Activated T-helper 9 cell treated with anti-CD3 and anti-CD28 coated beads, Interleukin-2, amount 50 U/mL, for 16 hours (primary cell): ENCODE measurements around the gene SELE.

Experiments
- DNase-seq: peaks from one replicate; pipeline ENCODE4 v3.0.0-alpha.2; 2020; ENCODE audit warnings: low read depth

The SELE gene, protein sequence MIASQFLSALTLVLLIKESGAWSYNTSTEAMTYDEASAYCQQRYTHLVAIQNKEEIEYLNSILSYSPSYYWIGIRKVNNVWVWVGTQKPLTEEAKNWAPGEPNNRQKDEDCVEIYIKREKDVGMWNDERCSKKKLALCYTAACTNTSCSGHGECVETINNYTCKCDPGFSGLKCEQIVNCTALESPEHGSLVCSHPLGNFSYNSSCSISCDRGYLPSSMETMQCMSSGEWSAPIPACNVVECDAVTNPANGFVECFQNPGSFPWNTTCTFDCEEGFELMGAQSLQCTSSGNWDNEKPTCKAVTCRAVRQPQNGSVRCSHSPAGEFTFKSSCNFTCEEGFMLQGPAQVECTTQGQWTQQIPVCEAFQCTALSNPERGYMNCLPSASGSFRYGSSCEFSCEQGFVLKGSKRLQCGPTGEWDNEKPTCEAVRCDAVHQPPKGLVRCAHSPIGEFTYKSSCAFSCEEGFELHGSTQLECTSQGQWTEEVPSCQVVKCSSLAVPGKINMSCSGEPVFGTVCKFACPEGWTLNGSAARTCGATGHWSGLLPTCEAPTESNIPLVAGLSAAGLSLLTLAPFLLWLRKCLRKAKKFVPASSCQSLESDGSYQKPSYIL

GRCh38 chr1:169733924-169734323, at the start of gene SELE:
Gene SELE (minus strand): TSS chr1:169734079. CDS start chr1:169733612, 467 bp downstream.
- DNase-seq, result no peak

GRCh38 chr1:169782596-169782995, 48.7 kb upstream of the SELE start:
- no peak for DNase-seq

GRCh38 chr1:169779970-169780369, 46.1 kb upstream of the SELE start:
- no peak for DNase-seq

DNA sequence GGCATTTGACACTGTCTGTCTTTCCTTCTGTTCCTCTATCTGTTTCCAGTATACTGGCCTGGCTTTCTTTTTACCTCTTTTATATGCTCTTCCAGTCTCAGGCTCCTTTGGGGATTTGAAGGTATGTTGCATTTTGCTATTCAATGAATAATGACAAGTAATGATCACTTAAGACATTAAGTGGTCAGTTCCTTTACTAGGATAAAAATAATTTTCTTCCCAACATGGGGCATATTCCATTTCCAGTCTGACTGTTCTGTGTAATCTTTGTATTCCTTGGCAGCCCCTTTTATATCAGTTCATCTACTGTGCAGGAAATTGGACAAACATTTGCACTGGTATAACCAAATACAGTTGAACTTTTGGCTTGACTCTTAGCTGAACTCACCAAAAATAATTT, 45.3 kb upstream of the SELE start:
- DNase-seq, result no peak

- no peak for DNase-seq
These were observed 42.6 kb upstream of the SELE start for GRCh38 chr1:169776440-169776839.

DNA sequence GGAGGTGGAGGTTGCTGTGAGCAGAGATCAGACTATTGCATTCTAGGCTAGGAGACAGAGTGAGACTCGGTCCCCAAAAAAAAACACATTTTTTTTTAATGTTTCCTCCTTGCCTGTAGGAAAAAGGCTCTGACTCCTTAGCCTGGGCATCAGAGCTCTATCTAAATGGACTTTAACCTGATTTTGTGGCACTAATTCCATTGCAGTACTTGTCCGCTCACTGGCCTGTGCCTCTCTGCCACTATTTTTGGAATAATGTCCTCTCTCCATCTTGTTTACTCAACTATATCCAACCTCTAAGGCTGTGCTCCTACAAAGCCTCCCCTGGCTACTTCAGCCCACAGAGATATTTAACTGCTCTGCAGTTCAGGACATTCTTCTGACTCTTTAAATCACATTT, 34.3 kb upstream of the SELE start:
- DNase-seq, result no peak

- DNase-seq, result no peak
These were observed 31.9 kb upstream of the SELE start for GRCh38 chr1:169765580-169766331.

- DNase-seq, result no peak
These were observed 31.0 kb upstream of the SELE start for GRCh38 chr1:169764919-169765318.

- DNase-seq, result no peak
These were observed 28.8 kb upstream of the SELE start for GRCh38 chr1:169762699-169763098.

GRCh38 chr1:169759038-169759437, 25.2 kb upstream of the SELE start:
- DNase-seq, result no peak

GRCh38 chr1:169753549-169753948, 19.7 kb upstream of the SELE start:
- no peak for DNase-seq

- no peak for DNase-seq
These were observed 16.2 kb upstream of the SELE start for GRCh38 chr1:169750041-169750440.

GRCh38 chr1:169746550-169746949, 12.7 kb upstream of the SELE start:
- no peak for DNase-seq

DNA sequence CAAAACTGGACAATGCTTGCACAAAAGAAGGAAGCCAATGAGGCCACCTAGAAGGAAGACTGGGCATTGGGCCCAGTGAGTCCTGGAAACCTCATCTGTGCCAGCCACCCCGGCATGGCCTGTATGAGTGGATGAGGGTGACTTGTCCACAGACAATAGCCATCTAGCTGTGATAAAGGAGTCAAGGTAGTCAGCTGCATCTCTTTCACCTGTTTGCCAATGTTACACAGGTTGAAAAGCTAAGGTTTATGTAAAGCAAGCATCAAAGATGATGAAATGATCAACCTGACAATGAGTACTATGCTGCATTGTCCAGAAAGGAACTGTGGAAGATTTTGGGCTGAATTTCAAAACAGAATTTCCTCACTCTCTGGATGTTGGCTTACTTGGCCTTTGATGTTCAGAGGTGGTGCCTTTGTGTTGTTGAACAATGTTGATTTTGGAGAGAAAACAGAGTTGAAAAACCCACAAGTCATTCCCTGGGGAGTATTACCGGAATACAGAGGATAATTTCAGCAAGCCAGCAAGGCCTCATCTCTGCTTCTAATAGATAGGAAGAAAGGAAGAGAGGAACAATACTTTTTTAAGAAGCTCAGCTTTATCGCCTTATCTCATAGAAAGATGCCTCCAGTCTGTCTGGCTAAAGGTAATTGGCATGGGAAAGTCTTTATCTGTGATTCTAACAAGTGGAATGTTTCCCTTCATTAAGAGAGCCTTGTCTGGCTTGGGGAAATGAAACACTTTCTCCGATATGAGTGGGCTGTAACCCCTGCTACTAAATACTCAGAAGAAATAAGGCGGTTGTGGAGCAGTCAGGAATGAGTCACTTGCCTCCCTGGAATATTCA, 11.4 kb upstream of the SELE start:
- DNase-seq, result no peak

DNA sequence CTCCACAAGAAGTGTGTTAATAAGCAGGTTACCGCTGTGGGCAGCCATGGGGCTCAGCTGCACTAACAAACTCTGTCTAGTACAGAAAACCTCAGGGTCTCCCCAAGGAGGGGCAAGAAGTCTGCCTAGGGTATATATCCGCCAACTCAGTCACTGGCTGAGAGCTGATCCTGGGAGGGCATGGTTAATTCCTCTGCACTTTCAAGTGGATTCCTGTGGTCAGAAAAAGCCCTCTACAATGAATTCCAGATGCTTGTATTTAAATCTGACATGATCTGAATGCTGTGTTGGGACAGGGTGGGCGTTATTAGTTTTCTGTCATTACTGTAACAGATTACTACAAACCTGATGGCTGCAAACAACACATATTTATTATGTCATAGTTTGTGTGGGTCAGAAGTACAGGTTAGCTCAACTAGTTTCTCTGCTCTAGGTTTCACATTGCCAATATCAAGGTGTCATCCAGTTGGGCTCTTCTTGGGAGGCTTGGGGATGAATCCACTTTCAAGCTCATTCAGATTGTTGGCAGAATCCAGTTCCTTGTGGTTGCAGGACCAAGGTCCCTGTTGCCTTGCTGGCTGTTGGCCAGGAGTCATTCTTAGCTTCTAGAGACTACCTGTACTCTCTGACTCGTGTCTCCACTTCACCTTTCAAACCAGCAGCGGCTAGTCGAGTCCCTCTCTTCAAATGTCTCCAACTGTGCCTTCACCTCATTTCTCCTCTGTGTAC, 8.0 kb upstream of the SELE start:
- no peak for DNase-seq

- DNase-seq, result no peak
These were observed 6.1 kb upstream of the SELE start for GRCh38 chr1:169739980-169740379.

DNA sequence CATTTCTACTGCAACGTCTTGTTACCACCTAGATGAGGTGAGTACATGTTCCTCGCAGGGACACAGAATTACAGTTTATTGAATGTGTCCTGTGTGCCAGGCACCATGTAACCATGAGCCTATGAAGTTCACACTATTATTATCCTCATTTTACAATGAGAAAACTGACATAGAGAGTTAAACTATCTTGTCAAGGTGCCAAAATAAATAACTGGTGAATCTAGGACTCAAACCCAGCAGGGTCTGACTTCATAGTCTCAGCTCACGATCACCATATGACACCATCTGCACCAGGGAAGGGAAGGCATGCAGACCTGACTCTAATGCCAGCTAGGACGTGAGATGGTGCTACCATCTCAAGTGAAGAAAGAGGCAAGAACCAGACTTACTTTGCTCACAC, 2.4 kb downstream of the SELE start:
- DNase-seq, result no peak

DNA sequence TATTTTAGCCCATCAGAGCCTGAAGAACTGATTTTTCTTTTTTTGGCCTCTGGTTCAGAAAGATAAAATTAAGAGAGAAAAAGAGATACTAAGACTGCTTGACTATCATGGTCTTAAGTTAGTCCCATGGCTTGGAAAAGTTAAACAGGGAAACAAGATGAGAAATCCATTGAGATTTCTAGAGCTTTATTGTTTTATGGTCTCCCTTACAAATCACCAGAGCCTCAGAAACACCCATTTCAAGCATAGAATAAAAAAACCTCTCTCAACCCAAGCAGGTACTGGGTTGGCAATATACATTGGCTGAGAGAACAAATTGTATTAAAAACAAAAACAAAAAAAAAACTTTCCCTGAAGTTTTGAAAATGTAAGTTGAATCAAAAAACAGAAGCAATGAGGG, 3.9 kb downstream of the SELE start:
- no peak for DNase-seq

DNA sequence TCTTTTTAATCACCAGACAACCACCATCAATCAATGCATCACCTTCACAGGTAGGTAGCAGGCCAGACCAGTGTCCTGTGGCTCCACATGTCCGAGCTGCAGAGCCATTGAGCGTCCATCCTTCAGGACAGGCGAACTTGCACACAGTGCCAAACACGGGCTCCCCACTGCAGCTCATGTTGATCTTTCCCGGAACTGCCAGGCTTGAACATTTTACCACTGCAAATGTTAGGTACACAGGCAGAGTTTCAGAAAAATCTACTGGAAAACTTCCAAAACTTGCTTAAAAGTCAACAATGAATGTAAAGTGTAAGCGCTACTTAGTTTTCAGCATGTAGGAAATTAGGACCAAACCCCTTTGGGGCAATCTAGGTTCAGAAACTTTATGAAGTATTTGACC, 6.6 kb downstream of the SELE start:
- DNase-seq, result no peak

GRCh38 chr1:169726851-169727250, 7.0 kb downstream of the SELE start:
- DNase-seq, result no peak

DNA sequence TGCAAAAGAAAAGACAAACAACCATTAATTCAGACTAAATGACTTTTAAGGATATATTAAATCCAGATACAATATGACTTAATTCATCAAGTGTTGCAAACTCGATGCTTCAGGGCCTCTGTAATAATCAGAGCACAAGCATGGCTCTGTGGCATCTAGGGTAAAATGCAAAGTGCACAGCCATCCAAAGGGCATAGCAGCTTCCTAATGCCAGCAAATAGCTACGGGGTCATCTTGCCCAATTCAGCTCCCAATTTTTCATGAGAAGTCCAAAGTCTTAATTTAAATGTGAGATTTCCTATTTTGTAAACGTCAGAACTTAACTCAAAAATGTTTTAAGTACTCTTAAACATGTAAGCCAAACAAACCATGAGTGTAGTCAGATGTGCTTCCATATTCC, 7.9 kb downstream of the SELE start:
- DNase-seq, result no peak
